ENCODE results near the gene PHACTR2.

Gene PHACTR2

GRCh38 chr6:143675382-143675900 lies 2.3 kb upstream of the PHACTR2 start:
- DNase-seq (ENCODE audit: low spot score): no peak

- DNase-seq (ENCODE audit: low spot score): no peak
Observed at GRCh38 chr6:143675946-143676345, 1.8 kb upstream of the PHACTR2 start.

- DNase-seq (ENCODE audit: low spot score): no peak
Observed at GRCh38 chr6:143676437-143677045, 1.2 kb upstream of the PHACTR2 start.

GRCh38 chr6:143677577-143677890 lies 231 bp upstream of the PHACTR2 start:
- no peak for DNase-seq (ENCODE audit: low spot score)

- DNase-seq (ENCODE audit: low spot score): no peak
Observed at GRCh38 chr6:143679041-143679440, 1.3 kb downstream of the PHACTR2 start.

- DNase-seq (ENCODE audit: low spot score): no peak
Observed at GRCh38 chr6:143680141-143680540, 2.4 kb downstream of the PHACTR2 start.

GRCh38 chr6:143682805-143683204 lies 5.0 kb downstream of the PHACTR2 start:
- DNase-seq (ENCODE audit: low spot score): no peak

GRCh38 chr6:143684486-143684885 lies 6.7 kb downstream of the PHACTR2 start:
- no peak for DNase-seq (ENCODE audit: low spot score)

GRCh38 chr6:143685653-143686052 lies 7.9 kb downstream of the PHACTR2 start:
- no peak for DNase-seq (ENCODE audit: low spot score)

- DNase-seq (ENCODE audit: low spot score): no peak
Observed at GRCh38 chr6:143687591-143687990, 9.8 kb downstream of the PHACTR2 start.

GRCh38 chr6:143688681-143689080 lies 10.9 kb downstream of the PHACTR2 start:
- no peak for DNase-seq (ENCODE audit: low spot score)

GRCh38 chr6:143689852-143690251 lies 12.1 kb downstream of the PHACTR2 start:
- no peak for DNase-seq (ENCODE audit: low spot score)

- no peak for DNase-seq (ENCODE audit: low spot score)
Observed at GRCh38 chr6:143691155-143691554, 13.4 kb downstream of the PHACTR2 start.

GRCh38 chr6:143691900-143692636 lies 14.3 kb downstream of the PHACTR2 start:
- no peak for DNase-seq (ENCODE audit: low spot score)

- DNase-seq (ENCODE audit: low spot score): no peak
Observed at GRCh38 chr6:143692696-143693095, 14.9 kb downstream of the PHACTR2 start.

GRCh38 chr6:143694013-143694412 lies 16.2 kb downstream of the PHACTR2 start:
- no peak for DNase-seq (ENCODE audit: low spot score)

- DNase-seq (ENCODE audit: low spot score): no peak
Observed at GRCh38 chr6:143694560-143694959, 16.8 kb downstream of the PHACTR2 start.

- no peak for DNase-seq (ENCODE audit: low spot score)
Observed at GRCh38 chr6:143695130-143695968, 17.6 kb downstream of the PHACTR2 start.

- no peak for DNase-seq (ENCODE audit: low spot score)
Observed at GRCh38 chr6:143695969-143696663, 18.4 kb downstream of the PHACTR2 start.

GRCh38 chr6:143696664-143697000 lies 18.9 kb downstream of the PHACTR2 start:
- DNase-seq (ENCODE audit: low spot score): no peak

GRCh38 chr6:143697076-143697800 lies 19.5 kb downstream of the PHACTR2 start:
- DNase-seq (ENCODE audit: low spot score): no peak

- DNase-seq (ENCODE audit: low spot score): no peak
Observed at GRCh38 chr6:143698329-143698728, 20.6 kb downstream of the PHACTR2 start.

Data from CD4-positive, alpha-beta T cell treated with Interleukin-6 at 100 ng/mL for 8 hours (primary cell).